IMR-90 (cell line): ENCODE measurements around the gene ARF3. TPM values are rescaled to one million over a fixed set of nuclear protein-coding genes. Genes with fewer than 3 reads are reported as not detected.

Experiments
- ATAC-seq: fragments of 200-7000 bp; cut with Tn5 transposase; 2 replicates; pipeline ENCODE4 v1.9.1; 2020; ENCODE audit warnings: low read depth, mild to moderate bottlenecking, moderate library complexity
- BruUV-seq: library from RNA; stranded (reverse); fragments of 400-500 nt; replicated peaks from 2 replicates; lab custom pipeline; 2021; lab: Mats Ljungman, UMichigan
- CTCF ChIA-PET: fragments of 300-600 bp; formaldehyde crosslinking; extraction: SDS; loops from one replicate; lab custom pipeline; 2021; ENCODE audit warnings: antibody characterized with exemption; lab: Yijun Ruan, JAX
- POLR2A ChIA-PET: fragments of 300-600 bp; sonication (Branson Sonifier 250); formaldehyde crosslinking; loops from one replicate; lab custom pipeline; 2022; ENCODE audit warnings: antibody characterized with exemption; ENCODE audit not compliant: unreplicated experiment; lab: Charles Lee
- DNase-seq: peaks from one replicate; pipeline ENCODE4 v3.0.0; 2013
- H2AFZ ChIP-seq: replicated peaks from 2 replicates; pipeline ENCODE3; 2013; ENCODE audit warnings: low read length, mild to moderate bottlenecking; ENCODE audit not compliant: poor library complexity
- H2AK5ac ChIP-seq: 2 replicates; pipeline ENCODE4 v1.6.1; 2013; ENCODE audit warnings: low read depth, low read length, inconsistent platforms
- H2AK9ac ChIP-seq: replicated peaks from 2 replicates; pipeline ENCODE3; 2013; ENCODE audit warnings: mild to moderate bottlenecking, low read depth, low read length, moderate library complexity; ENCODE audit not compliant: poor library complexity
- H2BK120ac ChIP-seq: 2 replicates; pipeline ENCODE4 v1.6.1; 2013; ENCODE audit warnings: low read depth, low read length, inconsistent platforms
- H2BK15ac ChIP-seq: 3 replicates; pipeline ENCODE4 v1.6.1; 2013; ENCODE audit warnings: low read depth, low read length, inconsistent platforms
- H2BK20ac ChIP-seq: 2 replicates; pipeline ENCODE4 v1.6.1; 2013; ENCODE audit warnings: low read depth, mild to moderate bottlenecking, inconsistent platforms, low read length, moderate library complexity
- H2BK5ac ChIP-seq: 2 replicates; pipeline ENCODE4 v1.6.1; 2013; ENCODE audit warnings: mild to moderate bottlenecking, low read depth, low read length, inconsistent platforms; ENCODE audit not compliant: poor library complexity, severe bottlenecking
- H3K14ac ChIP-seq: replicated peaks from 2 replicates; pipeline ENCODE4 v1.6.1; 2013; ENCODE audit warnings: low read depth, low read length, inconsistent platforms
- H3K18ac ChIP-seq: 2 replicates; pipeline ENCODE4 v1.6.1; 2013; ENCODE audit warnings: low read depth, low read length, control low read depth
- H3K23ac ChIP-seq: 2 replicates; pipeline ENCODE4 v1.6.1; 2013; ENCODE audit warnings: low read depth, low read length, inconsistent platforms
- H3K27ac ChIP-seq: 2 replicates; pipeline ENCODE4 v1.5.1; 2013; ENCODE audit warnings: mild to moderate bottlenecking, control low read depth, low read length; ENCODE audit not compliant: insufficient read depth
- H3K27me3 ChIP-seq: 2 replicates; pipeline ENCODE4 v1.6.1; 2013; ENCODE audit warnings: low read length; ENCODE audit not compliant: control insufficient read depth, insufficient read depth
- H3K36me3 ChIP-seq: 2 replicates; pipeline ENCODE4 v1.6.1; 2013; ENCODE audit warnings: low read length, mixed read lengths; ENCODE audit not compliant: control insufficient read depth, insufficient read depth
- H3K4ac ChIP-seq: 2 replicates; pipeline ENCODE4 v1.6.1; 2013; ENCODE audit warnings: low read depth, low read length, inconsistent platforms
- H3K4me1 ChIP-seq: 2 replicates; pipeline ENCODE4 v1.6.1; 2013; ENCODE audit warnings: low read length, mixed read lengths; ENCODE audit not compliant: control insufficient read depth, insufficient read depth
- H3K4me2 ChIP-seq: 2 replicates; pipeline ENCODE4 v1.6.1; 2013; ENCODE audit warnings: low read depth, mild to moderate bottlenecking, control low read depth, low read length, moderate library complexity
- H3K4me3 ChIP-seq: 2 replicates; pipeline ENCODE4 v1.5.1; 2013; ENCODE audit warnings: low read depth, mild to moderate bottlenecking, control low read depth, low read length, moderate library complexity; ENCODE audit not compliant: insufficient read depth
- H3K56ac ChIP-seq: 2 replicates; pipeline ENCODE4 v1.6.1; 2013; ENCODE audit warnings: low read length, inconsistent platforms; ENCODE audit not compliant: insufficient read depth; ENCODE audit errors: extremely low read depth
- H3K79me1 ChIP-seq, 2 experiments: 2 replicates each; pipeline ENCODE4 v1.6.1; 2013; ENCODE audit warnings: low read length in 2 of 2, inconsistent platforms in 1 of 2, low read depth in 1 of 2
- H3K9ac ChIP-seq: 2 replicates; pipeline ENCODE4 v1.6.1; 2013; ENCODE audit warnings: low read depth, low read length, control low read depth
- H3K9me1 ChIP-seq: 2 replicates; pipeline ENCODE4 v1.6.1; 2013; ENCODE audit warnings: low read length, inconsistent platforms; ENCODE audit not compliant: insufficient read depth
- H3K9me3 ChIP-seq: 2 replicates; pipeline ENCODE4 v1.6.1; 2013; ENCODE audit warnings: low read length; ENCODE audit not compliant: control insufficient read depth, insufficient read depth
- H4K20me1 ChIP-seq: 2 replicates; pipeline ENCODE4 v1.6.1; 2013; ENCODE audit warnings: low read length, inconsistent platforms; ENCODE audit not compliant: insufficient read depth
- H4K5ac ChIP-seq: 2 replicates; pipeline ENCODE4 v1.6.1; 2013; ENCODE audit warnings: mild to moderate bottlenecking, low read depth, low read length, control low read depth
- H4K8ac ChIP-seq, 2 experiments: 2 replicates each; pipeline ENCODE4 v1.6.1; 2013; ENCODE audit warnings: low read depth in 2 of 2, low read length in 2 of 2, control low read depth in 1 of 2, inconsistent platforms in 1 of 2
- H4K91ac ChIP-seq: 2 replicates; pipeline ENCODE4 v1.6.1; 2013; ENCODE audit warnings: low read depth, low read length, inconsistent platforms; ENCODE audit not compliant: insufficient read depth
- BHLHE40 ChIP-seq: fragments of 150-350 bp; IDR thresholded peaks from 2 replicates; pipeline ENCODE4 v1.6.1; 2016; ENCODE audit warnings: mild to moderate bottlenecking, low read depth, low read length
- CEBPB ChIP-seq: IDR thresholded peaks from 2 replicates; pipeline ENCODE4 v1.6.1; 2012; ENCODE audit warnings: low read depth, low read length, improper control_type of control experiment
- CHD1 ChIP-seq: IDR thresholded peaks from 2 replicates; pipeline ENCODE4 v1.6.1; 2012; ENCODE audit warnings: low read depth, low read length, improper control_type of control experiment
- FOS ChIP-seq: fragments of 150-350 bp; IDR thresholded peaks from 2 replicates; pipeline ENCODE4 v1.6.1; 2016; ENCODE audit warnings: low read depth, low read length
- MAFK ChIP-seq: IDR thresholded peaks from 2 replicates; pipeline ENCODE4 v1.6.1; 2012; ENCODE audit warnings: low read depth, low read length, improper control_type of control experiment
- MAZ ChIP-seq: IDR thresholded peaks from 2 replicates; pipeline ENCODE4 v1.6.1; 2012; ENCODE audit warnings: low read depth, mild to moderate bottlenecking, low read length, improper control_type of control experiment, moderate library complexity, borderline replicate concordance
- MXI1 ChIP-seq: IDR thresholded peaks from 2 replicates; pipeline ENCODE4 v1.6.1; 2012; ENCODE audit warnings: low read depth, mild to moderate bottlenecking, low read length, moderate library complexity, borderline replicate concordance
- NFE2L2 ChIP-seq: fragments of 150-350 bp; IDR thresholded peaks from 2 replicates; pipeline ENCODE4 v1.6.1; 2016; ENCODE audit warnings: low read depth, mild to moderate bottlenecking, low read length
- POLR2A ChIP-seq: IDR thresholded peaks from 2 replicates; pipeline ENCODE4 v1.6.1; 2012; ENCODE audit warnings: mild to moderate bottlenecking, low read depth, low read length
- RAD21 ChIP-seq: IDR thresholded peaks from 2 replicates; pipeline ENCODE4 v1.6.1; 2012; ENCODE audit warnings: low read length, improper control_type of control experiment
- RCOR1 ChIP-seq: IDR thresholded peaks from 2 replicates; pipeline ENCODE4 v1.6.1; 2012; ENCODE audit warnings: mild to moderate bottlenecking, low read length, improper control_type of control experiment; ENCODE audit not compliant: insufficient replicate concordance
- RFX5 ChIP-seq: IDR thresholded peaks from 2 replicates; pipeline ENCODE4 v1.8.0; 2012; ENCODE audit warnings: low read depth, mild to moderate bottlenecking, low read length, moderate library complexity
- SMC3 ChIP-seq: fragments of 150-350 bp; IDR thresholded peaks from 2 replicates; pipeline ENCODE4 v1.6.1; 2016; ENCODE audit warnings: low read depth, mild to moderate bottlenecking, antibody characterized with exemption, low read length, moderate library complexity
- WGBS, 2 experiments: methylation state at CpG; one replicate each; pipeline versions ENCODE4 v1.1.5 to v1.1.7; 2013; ENCODE audit warnings: missing lambda C conversion rate in 2 of 2; ENCODE audit not compliant: insufficient read length in 1 of 2; ENCODE audit errors: extremely low coverage in 2 of 2; 5-methylcytosine and 5-hydroxymethylcytosine counted together
- dilution Hi-C: fragments of 300-500 bp; cut with HindIII; formaldehyde crosslinking; loops from one replicate; pipeline ENCODE4 v1.14.3; 2018; ENCODE audit warnings: low sequenced_read_pairs; ENCODE audit not compliant: unreplicated experiment
- in situ Hi-C: fragments of 300-500 bp; cut with MboI; formaldehyde crosslinking; loops from 3 replicates; pipeline ENCODE4 v1.14.3; 2019; ENCODE audit warnings: low sequenced_read_pairs, inconsistent platforms, mixed read lengths
- intact Hi-C: fragments of 100-400 bp; cut with micrococcal nuclease; formaldehyde crosslinking; loops from 2 replicates; pipeline ENCODE4 v1.10.0; 2022
- polyA plus RNA-seq, 3 experiments: library from polyadenylated mRNA; depleted of rRNA; stranded (reverse); fragments of >200 nt; gene quantifications; 2 replicates each; pipeline ENCODE4 v1.2.3, GENCODE V29; 2012; ENCODE audit warnings: low replicate concordance in 1 of 3
- total RNA-seq: library from RNA; depleted of rRNA; stranded (reverse); fragments of >200 nt; gene quantifications from 2 replicates; pipeline ENCODE4 v1.2.3, GENCODE V29; 2012
- TF ChIP-seq, protein P1 (sequence below): fragments of 150-350 bp; IDR thresholded peaks from 2 replicates; pipeline ENCODE4 v1.6.1; 2016; ENCODE audit warnings: low read depth, mild to moderate bottlenecking, low read length, moderate library complexity, borderline replicate concordance
- TF ChIP-seq, protein P2 (sequence below): fragments of 150-350 bp; IDR thresholded peaks from 2 replicates; pipeline ENCODE4 v1.6.1; 2017; ENCODE audit warnings: mild to moderate bottlenecking, antibody characterized with exemption, low read length, low read depth
- TF ChIP-seq, protein P3 (sequence below): conservative IDR thresholded peaks from 2 replicates; pipeline ENCODE4 v1.5.1; 2012; ENCODE audit warnings: mild to moderate bottlenecking, low read depth, low read length, improper control_type of control experiment

The ARF3 gene
- total and polyA plus RNA-seq, 2 of the 4 experiments (the other 2 are of a cell fraction): 97.7 to 198 TPM

DNA sequence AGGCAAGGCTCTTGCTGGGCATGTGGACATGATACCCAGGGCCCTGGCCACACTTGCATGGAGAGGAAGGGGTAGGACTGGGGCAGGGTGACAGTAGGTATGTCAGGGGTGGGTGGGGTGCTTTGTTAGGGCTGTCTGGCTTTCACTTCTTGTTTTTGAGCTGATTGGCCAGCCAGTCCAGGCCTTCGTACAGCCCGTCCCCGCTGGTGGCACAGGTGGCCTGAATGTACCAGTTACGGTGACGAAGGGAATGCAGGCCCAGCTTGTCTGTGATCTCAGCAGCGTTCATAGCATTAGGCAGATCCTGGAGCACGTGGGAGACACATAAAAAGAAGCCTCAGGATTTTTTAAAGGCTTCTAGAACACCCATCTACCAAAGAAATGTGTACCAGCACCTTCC lies 18.5 kb downstream of the ARF3 start:
- ATAC-seq: no peak
- Histone ChIP-seq H3K9ac (no peak overlapping the region), H2AK9ac (no peak overlapping the region), H3K27ac (no peak overlapping the region), H3K14ac (no peak overlapping the region), H4K20me1 (peaks cover 73% of the 10 kb centered on the region), H2BK5ac (no peak overlapping the region), H3K18ac (no peak overlapping the region), H2BK15ac (no peak overlapping the region), H2BK120ac (no peak overlapping the region), H3K36me3 (peaks cover 50% of the 10 kb centered on the region), H3K56ac (no peak overlapping the region), H3K4me2 (no peak overlapping the region), H3K79me1 (peaks cover 30 to 80% of the 10 kb centered on the region in 2 experiments), H4K5ac (no peak overlapping the region), H3K9me1 (0 out of 2 replicates have a peak, but pooled peaks cover 13% of the 10 kb centered on the region), H3K4me1 (no peaks in the 10 kb centered on the region), H3K9me3 (no peaks in the 10 kb centered on the region), H3K27me3 (no peaks in the 10 kb centered on the region), H2AK5ac (no peak overlapping the region), H4K8ac (no peak overlapping the region), H3K4me3 (no peak overlapping the region), H4K91ac (no peak overlapping the region), H3K4ac (no peak overlapping the region), H2AFZ (no peak overlapping the region), H3K23ac (no peak overlapping the region), H2BK20ac (no peak overlapping the region)
- intact Hi-C loops (no loop called here), dilution Hi-C loops (no loop called here), in situ Hi-C loops (loop anchor here (5.0 kb wide), 1 partner anchor 87 kb away; the partner anchor contains the start of gene DDX23)
- CTCF ChIA-PET: interaction anchor here (0.5 kb wide), 1 partner anchor 104 kb away, joined by 3 read pairs; no protein-coding TSS in a partner anchor
- DNase-seq: no peak
- POLR2A ChIA-PET: no interaction called here
- WGBS, 2 experiments: 100% methylated on average over 3 of the region's 7 CpGs; no CpG with 5 or more reads in 1 of the 2 experiments
- BruUV-seq: no TSS peak
- TF ChIP-seq, protein P1, sequence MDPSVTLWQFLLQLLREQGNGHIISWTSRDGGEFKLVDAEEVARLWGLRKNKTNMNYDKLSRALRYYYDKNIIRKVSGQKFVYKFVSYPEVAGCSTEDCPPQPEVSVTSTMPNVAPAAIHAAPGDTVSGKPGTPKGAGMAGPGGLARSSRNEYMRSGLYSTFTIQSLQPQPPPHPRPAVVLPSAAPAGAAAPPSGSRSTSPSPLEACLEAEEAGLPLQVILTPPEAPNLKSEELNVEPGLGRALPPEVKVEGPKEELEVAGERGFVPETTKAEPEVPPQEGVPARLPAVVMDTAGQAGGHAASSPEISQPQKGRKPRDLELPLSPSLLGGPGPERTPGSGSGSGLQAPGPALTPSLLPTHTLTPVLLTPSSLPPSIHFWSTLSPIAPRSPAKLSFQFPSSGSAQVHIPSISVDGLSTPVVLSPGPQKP: no peak
- no peak for TF ChIP-seq RFX5
- no peak for TF ChIP-seq NFE2L2
- no peak for TF ChIP-seq CHD1
- TF ChIP-seq CEBPB: no peak
- TF ChIP-seq MAFK: no peak
- no peak for TF ChIP-seq FOS
- TF ChIP-seq, protein P2, sequence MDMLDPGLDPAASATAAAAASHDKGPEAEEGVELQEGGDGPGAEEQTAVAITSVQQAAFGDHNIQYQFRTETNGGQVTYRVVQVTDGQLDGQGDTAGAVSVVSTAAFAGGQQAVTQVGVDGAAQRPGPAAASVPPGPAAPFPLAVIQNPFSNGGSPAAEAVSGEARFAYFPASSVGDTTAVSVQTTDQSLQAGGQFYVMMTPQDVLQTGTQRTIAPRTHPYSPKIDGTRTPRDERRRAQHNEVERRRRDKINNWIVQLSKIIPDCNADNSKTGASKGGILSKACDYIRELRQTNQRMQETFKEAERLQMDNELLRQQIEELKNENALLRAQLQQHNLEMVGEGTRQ: no peak
- no peak for TF ChIP-seq MAZ
- TF ChIP-seq POLR2A: no peak
- TF ChIP-seq, protein P3, sequence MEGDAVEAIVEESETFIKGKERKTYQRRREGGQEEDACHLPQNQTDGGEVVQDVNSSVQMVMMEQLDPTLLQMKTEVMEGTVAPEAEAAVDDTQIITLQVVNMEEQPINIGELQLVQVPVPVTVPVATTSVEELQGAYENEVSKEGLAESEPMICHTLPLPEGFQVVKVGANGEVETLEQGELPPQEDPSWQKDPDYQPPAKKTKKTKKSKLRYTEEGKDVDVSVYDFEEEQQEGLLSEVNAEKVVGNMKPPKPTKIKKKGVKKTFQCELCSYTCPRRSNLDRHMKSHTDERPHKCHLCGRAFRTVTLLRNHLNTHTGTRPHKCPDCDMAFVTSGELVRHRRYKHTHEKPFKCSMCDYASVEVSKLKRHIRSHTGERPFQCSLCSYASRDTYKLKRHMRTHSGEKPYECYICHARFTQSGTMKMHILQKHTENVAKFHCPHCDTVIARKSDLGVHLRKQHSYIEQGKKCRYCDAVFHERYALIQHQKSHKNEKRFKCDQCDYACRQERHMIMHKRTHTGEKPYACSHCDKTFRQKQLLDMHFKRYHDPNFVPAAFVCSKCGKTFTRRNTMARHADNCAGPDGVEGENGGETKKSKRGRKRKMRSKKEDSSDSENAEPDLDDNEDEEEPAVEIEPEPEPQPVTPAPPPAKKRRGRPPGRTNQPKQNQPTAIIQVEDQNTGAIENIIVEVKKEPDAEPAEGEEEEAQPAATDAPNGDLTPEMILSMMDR: no peak
- TF ChIP-seq SMC3: no peak
- TF ChIP-seq RAD21: no peak
- TF ChIP-seq RCOR1: no peak
- TF ChIP-seq BHLHE40: no peak
- TF ChIP-seq MXI1: no peak
